GM23248 (cell line): ENCODE measurements around the gene PLCH1.

Experiments used
- EZH2 ChIP-seq: fragments of 200-600 bp; sonication (generic); IDR thresholded peaks from 2 replicates; pipeline ENCODE4 v1.6.1; 2018; ENCODE audit warnings: antibody characterized with exemption, mild to moderate bottlenecking; ENCODE audit not compliant: insufficient read depth, poor library complexity, severe bottlenecking
- EZH2phosphoT487 ChIP-seq: fragments of 200-600 bp; sonication (generic); IDR thresholded peaks from 2 replicates; pipeline ENCODE4 v1.6.1; 2018; ENCODE audit warnings: antibody characterized with exemption, moderate library complexity, mild to moderate bottlenecking, low read depth; ENCODE audit not compliant: insufficient read depth

GRCh38 chr3:155747286-155747945, 2.5 kb upstream of the PLCH1 start:
- TF ChIP-seq EZH2 = no peak
- TF ChIP-seq EZH2phosphoT487 = no peak
